Measurements from ENCODE around the gene EML6.

GRCh38 chr2:55012672-55013484 is 289.4 kb downstream of the EML6 start:
- TF ChIP-seq, protein P1, sequence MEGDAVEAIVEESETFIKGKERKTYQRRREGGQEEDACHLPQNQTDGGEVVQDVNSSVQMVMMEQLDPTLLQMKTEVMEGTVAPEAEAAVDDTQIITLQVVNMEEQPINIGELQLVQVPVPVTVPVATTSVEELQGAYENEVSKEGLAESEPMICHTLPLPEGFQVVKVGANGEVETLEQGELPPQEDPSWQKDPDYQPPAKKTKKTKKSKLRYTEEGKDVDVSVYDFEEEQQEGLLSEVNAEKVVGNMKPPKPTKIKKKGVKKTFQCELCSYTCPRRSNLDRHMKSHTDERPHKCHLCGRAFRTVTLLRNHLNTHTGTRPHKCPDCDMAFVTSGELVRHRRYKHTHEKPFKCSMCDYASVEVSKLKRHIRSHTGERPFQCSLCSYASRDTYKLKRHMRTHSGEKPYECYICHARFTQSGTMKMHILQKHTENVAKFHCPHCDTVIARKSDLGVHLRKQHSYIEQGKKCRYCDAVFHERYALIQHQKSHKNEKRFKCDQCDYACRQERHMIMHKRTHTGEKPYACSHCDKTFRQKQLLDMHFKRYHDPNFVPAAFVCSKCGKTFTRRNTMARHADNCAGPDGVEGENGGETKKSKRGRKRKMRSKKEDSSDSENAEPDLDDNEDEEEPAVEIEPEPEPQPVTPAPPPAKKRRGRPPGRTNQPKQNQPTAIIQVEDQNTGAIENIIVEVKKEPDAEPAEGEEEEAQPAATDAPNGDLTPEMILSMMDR (optimal IDR thresholded peaks at IDR 0.05 in 1 of 3, IDR thresholded peaks at IDR 0.05 in 1 of 3, conservative IDR thresholded peaks at IDR 0.05 in 1 of 3; ENCODE audit: extremely low read depth in 1 of 3, insufficient read depth in 2 of 3, low read length in 3 of 3), result no peak
- no peak for TF ChIP-seq EZH2 (IDR thresholded peaks at IDR 0.05; ENCODE audit: low read length)

All from keratinocyte (primary cell).